HG03342 (cell line): ENCODE data around the gene SCN3B.
A peak's percentile ranks its signal among the peaks of the same experiment; 100 is the strongest.

Source experiments
- ATAC-seq: cut with Tn5 transposase; IDR thresholded peaks from one replicate; pipeline ENCODE4 v1.9.1; 2021; ENCODE audit warnings: mild to moderate bottlenecking, moderate library complexity; ENCODE audit not compliant: unreplicated experiment

Gene SCN3B

GRCh38 chr11:123659311-123659710, 4.9 kb upstream of the SCN3B start:
- no peak for ATAC-seq

- no peak for ATAC-seq
Measured at GRCh38 chr11:123653827-123654565, 428 bp downstream of the SCN3B start.

- no peak for ATAC-seq
Measured at GRCh38 chr11:123653483-123653826, 969 bp downstream of the SCN3B start.

GRCh38 chr11:123652599-123652998, 1.8 kb downstream of the SCN3B start:
- ATAC-seq = no peak

DNA sequence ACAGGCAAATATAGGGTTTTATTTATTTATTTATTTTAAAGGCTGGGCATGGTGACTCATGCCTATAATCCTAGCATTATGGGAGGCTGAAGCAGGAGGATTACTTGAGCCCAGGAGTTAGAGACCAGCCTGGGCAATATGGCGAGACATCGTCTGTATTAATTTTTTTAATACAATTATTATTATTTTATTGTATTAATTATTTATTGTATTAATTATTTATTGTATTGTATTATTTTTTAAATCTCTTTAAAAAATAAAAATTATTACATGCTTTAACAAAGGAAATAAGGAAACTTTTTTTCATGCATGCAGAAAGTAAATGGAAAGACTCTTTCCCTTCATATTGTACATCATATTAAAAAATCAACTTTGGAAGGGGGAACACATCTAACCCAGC, 3.5 kb downstream of the SCN3B start:
- no peak for ATAC-seq

DNA sequence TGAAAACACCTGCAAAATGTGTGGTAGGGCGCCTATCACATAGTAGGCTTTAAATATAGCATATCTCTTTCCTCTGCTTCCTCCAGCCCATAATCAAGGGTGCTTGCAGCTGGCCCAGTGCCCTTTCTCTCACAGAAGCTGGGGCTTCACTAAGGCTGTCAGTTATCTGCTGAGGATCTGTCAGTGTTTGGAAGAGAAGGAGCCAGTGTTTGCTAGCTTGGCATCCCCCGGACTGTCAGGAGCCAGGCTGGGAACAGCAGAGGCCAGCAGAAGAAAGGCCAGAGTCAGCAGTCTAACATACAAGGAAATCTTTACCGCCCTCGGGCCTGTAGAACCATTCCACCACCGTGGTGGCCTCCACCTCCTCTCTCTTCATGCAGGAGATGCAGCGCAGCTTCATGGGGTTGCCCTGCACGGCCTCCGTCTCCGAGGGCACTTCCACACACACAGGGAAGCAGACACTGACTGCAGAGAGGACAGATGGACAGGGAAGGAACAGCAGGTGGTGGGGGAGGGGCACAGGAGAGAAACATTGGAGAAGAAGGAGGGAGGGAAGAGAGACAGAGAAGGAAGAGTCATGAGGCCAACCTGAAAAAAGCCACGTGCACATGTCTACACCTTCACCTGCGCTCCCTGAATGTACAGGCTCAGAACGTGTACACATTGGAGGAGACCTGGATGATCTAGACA, 9.0 kb downstream of the SCN3B start:
- no peak for ATAC-seq

GRCh38 chr11:123642435-123642834, 12.0 kb downstream of the SCN3B start:
- ATAC-seq = no peak

DNA sequence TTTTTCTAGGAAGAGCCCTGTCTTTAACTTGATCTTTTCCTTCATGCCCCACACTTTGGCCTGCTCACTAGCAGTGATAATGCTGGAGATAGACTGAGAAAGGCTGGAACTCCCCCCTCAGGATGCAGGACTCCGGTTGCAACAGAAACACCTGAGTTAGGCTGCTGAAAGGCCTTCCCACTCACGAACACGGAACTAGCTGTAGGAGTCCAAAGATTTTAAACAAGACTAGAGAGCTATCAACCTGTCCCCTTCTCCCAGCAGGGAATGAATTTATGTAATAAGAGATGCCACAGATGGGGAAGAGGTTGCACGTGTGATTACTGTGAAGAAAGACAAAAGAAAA, 13.0 kb downstream of the SCN3B start:
- no peak for ATAC-seq

DNA sequence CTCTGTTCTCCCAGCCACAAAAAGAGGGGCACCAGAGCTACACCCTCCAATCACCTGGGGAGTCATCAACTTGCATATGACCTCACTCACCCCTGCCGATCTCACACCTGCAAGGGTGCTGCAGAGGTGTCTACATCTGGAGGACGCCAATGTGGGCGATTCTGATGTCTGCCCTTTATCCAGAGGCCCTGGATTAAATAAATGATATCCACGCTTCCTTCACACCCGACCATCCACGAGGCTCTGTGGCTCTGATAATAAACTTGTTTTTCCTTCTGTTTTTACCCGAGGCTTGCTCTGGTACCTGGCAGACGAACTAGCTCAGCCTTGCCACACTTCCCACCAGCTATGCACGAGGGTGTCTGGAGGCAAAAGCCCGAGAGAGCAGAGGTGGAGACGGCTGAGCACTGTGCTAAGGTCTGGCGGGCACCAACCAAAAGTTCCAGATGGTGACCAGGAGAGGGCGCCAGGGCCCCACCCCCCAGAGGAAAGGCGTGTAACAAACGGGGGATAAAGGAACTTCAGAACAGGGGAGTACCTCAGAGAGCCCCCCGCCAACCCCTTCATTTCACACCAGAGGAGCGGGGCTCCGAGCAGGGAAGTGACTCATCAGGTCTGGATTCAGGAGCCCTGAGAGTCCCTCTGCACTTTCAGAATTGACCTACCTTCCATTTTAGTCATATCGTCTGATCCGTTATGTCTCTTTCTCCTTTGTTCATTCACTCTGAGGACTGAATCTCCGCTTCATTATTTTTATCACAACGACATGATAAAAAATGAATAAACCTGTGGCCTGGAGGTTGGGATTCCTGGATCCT, 13.5 kb downstream of the SCN3B start:
- peak; percentile 68 for ATAC-seq

GRCh38 chr11:123640029-123640428, 14.4 kb downstream of the SCN3B start:
- ATAC-seq = no peak

- no peak for ATAC-seq
Measured at GRCh38 chr11:123630126-123630608, 24.3 kb downstream of the SCN3B start.

- ATAC-seq = no peak
Measured at GRCh38 chr11:123628936-123629683, 25.3 kb downstream of the SCN3B start.

GRCh38 chr11:123624974-123625373, 29.4 kb downstream of the SCN3B start:
- ATAC-seq = no peak

GRCh38 chr11:123622576-123622975, 31.8 kb downstream of the SCN3B start:
- ATAC-seq = no peak

DNA sequence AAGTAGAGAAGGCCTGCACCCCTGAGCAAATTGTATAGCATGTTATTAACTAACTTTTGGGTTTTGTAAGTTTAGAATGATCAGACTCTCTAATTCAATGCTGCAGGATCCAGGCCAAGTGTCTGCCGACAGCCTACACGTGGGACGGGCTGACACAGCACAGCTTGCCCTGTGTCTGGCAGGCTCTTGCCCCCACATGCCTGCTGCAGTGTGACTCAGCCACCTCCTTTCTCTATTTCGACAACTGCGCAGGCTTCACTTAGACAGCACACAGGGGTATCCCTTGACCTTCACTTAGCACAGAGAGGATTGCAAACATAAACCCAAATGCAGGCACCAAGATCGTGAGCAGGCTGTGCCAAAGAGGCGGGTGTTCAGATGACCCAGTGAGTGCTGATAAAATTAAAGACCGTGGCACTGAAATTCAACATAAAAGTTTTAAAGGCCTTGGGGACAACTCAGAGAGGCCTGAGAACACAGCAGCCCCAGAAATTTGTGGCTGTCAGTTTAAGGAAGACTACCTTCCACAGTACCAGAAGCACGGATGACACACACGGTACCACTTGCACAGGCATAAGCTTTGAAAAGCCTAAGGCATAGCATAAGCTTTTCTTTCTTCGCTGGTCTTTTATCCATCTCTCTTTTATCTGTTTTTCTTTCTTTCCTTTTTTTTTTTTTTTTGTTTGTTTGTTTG, 37.8 kb downstream of the SCN3B start:
- no peak for ATAC-seq

GRCh38 chr11:123611698-123612097, 42.7 kb downstream of the SCN3B start:
- no peak for ATAC-seq

DNA sequence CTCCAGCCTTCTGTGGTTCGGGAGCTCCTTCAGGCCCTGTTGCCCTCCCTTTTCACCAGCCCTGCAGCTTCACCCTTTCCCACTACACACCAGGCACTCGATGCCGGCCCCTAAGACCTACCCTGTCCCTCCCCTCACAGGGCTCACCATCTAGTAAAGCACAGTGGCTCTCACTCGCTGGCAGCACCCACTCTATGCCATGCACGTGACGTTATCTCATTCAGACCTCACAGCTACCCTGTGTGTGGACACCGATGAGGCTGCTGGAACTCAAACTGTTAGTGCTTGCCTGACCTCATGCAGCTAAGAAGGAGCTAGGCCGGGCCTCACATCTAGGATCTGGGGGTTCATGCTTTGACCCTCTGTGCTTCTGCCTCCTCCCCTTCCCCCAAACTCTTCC, 45.5 kb downstream of the SCN3B start:
- ATAC-seq = no peak

DNA sequence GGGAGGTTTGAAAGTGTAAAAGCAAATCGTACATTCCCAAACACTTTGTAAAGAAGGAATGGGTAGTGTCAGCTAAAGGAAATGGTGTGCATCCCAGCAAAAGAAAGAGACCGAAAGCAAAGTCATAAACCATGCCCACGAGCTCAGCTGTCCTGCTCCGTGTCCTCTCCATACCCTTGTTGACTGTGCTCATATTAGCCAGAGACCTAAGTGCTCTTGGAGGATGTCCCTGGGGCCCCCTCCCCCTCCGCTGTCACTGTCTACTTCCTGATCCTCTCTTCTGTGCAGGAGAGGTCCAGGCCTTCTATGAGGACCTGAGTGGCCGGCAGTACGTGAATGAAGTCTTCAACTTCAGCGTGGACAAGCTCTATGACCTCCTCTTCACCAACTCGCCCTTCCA, 46.1 kb downstream of the SCN3B start:
- ATAC-seq = no peak

DNA sequence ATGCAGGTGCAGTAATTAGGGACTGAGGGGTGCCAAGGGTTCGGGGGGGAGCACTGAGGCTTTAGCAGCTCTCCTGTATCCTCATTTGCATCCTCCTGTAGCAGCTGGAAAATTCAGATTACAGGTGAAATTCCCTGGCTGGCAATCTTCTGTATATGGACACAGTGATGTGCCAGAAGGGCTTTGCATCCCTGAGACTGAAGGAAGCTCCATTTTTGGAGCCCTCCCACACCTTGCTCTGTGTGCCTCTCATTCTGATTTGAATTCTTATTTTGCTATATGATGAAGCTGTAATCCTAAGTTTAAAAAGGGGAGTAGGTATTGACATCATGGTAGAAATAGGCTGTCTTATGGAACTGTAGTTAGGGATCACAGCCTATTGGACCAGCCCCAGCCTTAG, 46.6 kb downstream of the SCN3B start:
- ATAC-seq = no peak

- no peak for ATAC-seq
Measured at GRCh38 chr11:123603666-123604065, 50.8 kb downstream of the SCN3B start.

- ATAC-seq = no peak
Measured at GRCh38 chr11:123601743-123602142, 52.7 kb downstream of the SCN3B start.
